Measurements from ENCODE around the gene SINHCAF. TPM values are rescaled to one million over a fixed set of nuclear protein-coding genes. Genes with fewer than 3 reads are reported as not detected.
"Not testable (repeated sequence)": the region's sequence is repeated elsewhere in the genome, so short reads cannot be mapped to it uniquely, and the experiment has no call there.

Gene SINHCAF
- total RNA-seq, 1 experiment from 2014 or later: 104 TPM

- no peak for DNase-seq (ENCODE audit: low read depth, low spot score)
- in situ Hi-C loops (cut with HindIII; ENCODE audit: low pct_unique_long_range_greater_than_20kb, low sequenced_read_pairs): no loop called here
Measured at GRCh38 chr12:31280183-31280582, 45.8 kb downstream of the SINHCAF start.

GRCh38 chr12:31279390-31279924 lies 46.5 kb downstream of the SINHCAF start:
- DNase-seq (ENCODE audit: low read depth, low spot score): no peak
- in situ Hi-C loops (cut with HindIII; ENCODE audit: low pct_unique_long_range_greater_than_20kb, low sequenced_read_pairs): no loop called here

- in situ Hi-C loops (cut with HindIII; ENCODE audit: low pct_unique_long_range_greater_than_20kb, low sequenced_read_pairs): no loop called here
Measured at GRCh38 chr12:31278832-31279231, 47.1 kb downstream of the SINHCAF start.

GRCh38 chr12:31278424-31278823 lies 47.5 kb downstream of the SINHCAF start:
- in situ Hi-C loops (cut with HindIII; ENCODE audit: low pct_unique_long_range_greater_than_20kb, low sequenced_read_pairs): no loop called here
- DNase-seq (ENCODE audit: low read depth, low spot score): no peak

More at GRCh38 chr12:31278832-31279231, 47.1 kb downstream of the SINHCAF start:
- DNase-seq (ENCODE audit: low read depth, low spot score): no peak

GRCh38 chr12:31277081-31277480 lies 48.9 kb downstream of the SINHCAF start:
- DNase-seq (ENCODE audit: low read depth, low spot score): no peak
- in situ Hi-C loops (cut with HindIII; ENCODE audit: low pct_unique_long_range_greater_than_20kb, low sequenced_read_pairs): no loop called here

- in situ Hi-C loops (cut with HindIII; ENCODE audit: low pct_unique_long_range_greater_than_20kb, low sequenced_read_pairs): no loop called here
Measured at GRCh38 chr12:31275491-31275890, 50.5 kb downstream of the SINHCAF start.

GRCh38 chr12:31274520-31275300 lies 51.2 kb downstream of the SINHCAF start:
- in situ Hi-C loops (cut with HindIII; ENCODE audit: low pct_unique_long_range_greater_than_20kb, low sequenced_read_pairs): no loop called here

More at GRCh38 chr12:31275491-31275890, 50.5 kb downstream of the SINHCAF start:
- no peak for DNase-seq (ENCODE audit: low read depth, low spot score)

GRCh38 chr12:31273794-31274193 lies 52.2 kb downstream of the SINHCAF start:
- in situ Hi-C loops (cut with HindIII; ENCODE audit: low pct_unique_long_range_greater_than_20kb, low sequenced_read_pairs); DNase-seq (ENCODE audit: low read depth, low spot score): not testable (repeated sequence)

More at GRCh38 chr12:31274520-31275300, 51.2 kb downstream of the SINHCAF start:
- no peak for DNase-seq (ENCODE audit: low read depth, low spot score)

- in situ Hi-C loops (cut with HindIII; ENCODE audit: low pct_unique_long_range_greater_than_20kb, low sequenced_read_pairs): no loop called here
- no peak for DNase-seq (ENCODE audit: low read depth, low spot score)
Measured at GRCh38 chr12:31272607-31273225, 53.2 kb downstream of the SINHCAF start.

GRCh38 chr12:31267966-31268365 lies 58.0 kb downstream of the SINHCAF start:
- DNase-seq (ENCODE audit: low read depth, low spot score): no peak
- in situ Hi-C loops (cut with HindIII; ENCODE audit: low pct_unique_long_range_greater_than_20kb, low sequenced_read_pairs): no loop called here

GRCh38 chr12:31265722-31266121 lies 60.2 kb downstream of the SINHCAF start:
- DNase-seq (ENCODE audit: low read depth, low spot score): no peak
- in situ Hi-C loops (cut with HindIII; ENCODE audit: low pct_unique_long_range_greater_than_20kb, low sequenced_read_pairs): no loop called here

GRCh38 chr12:31263661-31264060 lies 62.3 kb downstream of the SINHCAF start:
- DNase-seq (ENCODE audit: low read depth, low spot score): no peak

GRCh38 chr12:31261744-31262143 lies 64.2 kb downstream of the SINHCAF start:
- in situ Hi-C loops (cut with HindIII; ENCODE audit: low pct_unique_long_range_greater_than_20kb, low sequenced_read_pairs): no loop called here
- DNase-seq (ENCODE audit: low read depth, low spot score): no peak

More at GRCh38 chr12:31263661-31264060, 62.3 kb downstream of the SINHCAF start:
- in situ Hi-C loops (cut with HindIII; ENCODE audit: low pct_unique_long_range_greater_than_20kb, low sequenced_read_pairs): no loop called here

- in situ Hi-C loops (cut with HindIII; ENCODE audit: low pct_unique_long_range_greater_than_20kb, low sequenced_read_pairs): no loop called here
- DNase-seq (ENCODE audit: low read depth, low spot score): no peak
Measured at GRCh38 chr12:31260840-31261239, 65.1 kb downstream of the SINHCAF start.

- in situ Hi-C loops (cut with HindIII; ENCODE audit: low pct_unique_long_range_greater_than_20kb, low sequenced_read_pairs): no loop called here
- no peak for DNase-seq (ENCODE audit: low read depth, low spot score)
Measured at GRCh38 chr12:31259136-31259886, 66.6 kb downstream of the SINHCAF start.

- in situ Hi-C loops (cut with HindIII; ENCODE audit: low pct_unique_long_range_greater_than_20kb, low sequenced_read_pairs): no loop called here
- no peak for DNase-seq (ENCODE audit: low read depth, low spot score)
Measured at GRCh38 chr12:31257784-31258183, 68.2 kb downstream of the SINHCAF start.

- DNase-seq (ENCODE audit: low read depth, low spot score); in situ Hi-C loops (cut with HindIII; ENCODE audit: low pct_unique_long_range_greater_than_20kb, low sequenced_read_pairs): not testable (repeated sequence)
Measured at GRCh38 chr12:31251707-31252611, 74.0 kb downstream of the SINHCAF start.

Measured in SK-MEL-5 (cell line).